ENCODE data around the gene KATNAL2.

- TF ChIP-seq POLR2A (IDR thresholded peaks at IDR 0.05; ENCODE audit: low read length) (no peak), GATA1 (IDR thresholded peaks at IDR 0.05; ENCODE audit: low read depth, low read length) (no peak)
Measured at GRCh38 chr18:46909497-46909896, 7.9 kb upstream of the KATNAL2 start.
